Duodenal mucosa (tissue), 2 donors: ENCODE results near the gene HID1.
A peak's percentile ranks its signal among the peaks of the same experiment; 100 is the strongest.

ENCODE experiments used
- H3K27ac ChIP-seq: one replicate; pipeline ENCODE4 v1.7.0; 2013; ENCODE audit warnings: low read depth, low read length
- H3K27me3 ChIP-seq, 2 donors: one replicate each; pipeline ENCODE4 v1.7.0; 2013; ENCODE audit warnings: low read length in 2 of 2, control low read depth in 1 of 2; ENCODE audit not compliant: insufficient read depth in 2 of 2, control insufficient read depth in 1 of 2
- H3K36me3 ChIP-seq, 2 donors: one replicate each; pipeline ENCODE4 v1.7.0; 2013; ENCODE audit warnings: low read length in 2 of 2, control low read depth in 1 of 2; ENCODE audit not compliant: insufficient read depth in 2 of 2, control insufficient read depth in 1 of 2
- H3K4me1 ChIP-seq, 2 donors: one replicate each; pipeline ENCODE4 v1.7.0; 2013; ENCODE audit warnings: low read length in 2 of 2, control low read depth in 1 of 2; ENCODE audit not compliant: insufficient read depth in 2 of 2, control insufficient read depth in 1 of 2
- H3K4me3 ChIP-seq, 2 donors: one replicate each; pipeline ENCODE4 v1.7.0; 2013; ENCODE audit warnings: low read length in 2 of 2, low read depth in 1 of 2
- H3K9ac ChIP-seq, 2 donors: one replicate each; pipeline ENCODE4 v1.7.0; 2013; ENCODE audit warnings: low read length in 2 of 2, low read depth in 1 of 2
- H3K9me3 ChIP-seq, 2 donors: one replicate each; pipeline ENCODE4 v1.7.0; 2013; ENCODE audit warnings: low read length in 2 of 2, control low read depth in 1 of 2; ENCODE audit not compliant: control insufficient read depth in 1 of 2

HID1 gene

GRCh38 chr17:74924250-74924948, 48.2 kb downstream of the HID1 start, which contains the start of gene OTOP2:
Gene OTOP2 (plus strand): TSS chr17:74924273. CDS start chr17:74924633, 360 bp downstream.
- no peaks in the 10 kb centered on the region for H3K9me3 ChIP-seq
- H3K4me3 ChIP-seq = peak within 1 kb of the TSS in 1 of 2 donors; percentile 43
- H3K27me3 ChIP-seq = peaks cover 57 to 61% of the 10 kb centered on the region in 2 donors

DNA sequence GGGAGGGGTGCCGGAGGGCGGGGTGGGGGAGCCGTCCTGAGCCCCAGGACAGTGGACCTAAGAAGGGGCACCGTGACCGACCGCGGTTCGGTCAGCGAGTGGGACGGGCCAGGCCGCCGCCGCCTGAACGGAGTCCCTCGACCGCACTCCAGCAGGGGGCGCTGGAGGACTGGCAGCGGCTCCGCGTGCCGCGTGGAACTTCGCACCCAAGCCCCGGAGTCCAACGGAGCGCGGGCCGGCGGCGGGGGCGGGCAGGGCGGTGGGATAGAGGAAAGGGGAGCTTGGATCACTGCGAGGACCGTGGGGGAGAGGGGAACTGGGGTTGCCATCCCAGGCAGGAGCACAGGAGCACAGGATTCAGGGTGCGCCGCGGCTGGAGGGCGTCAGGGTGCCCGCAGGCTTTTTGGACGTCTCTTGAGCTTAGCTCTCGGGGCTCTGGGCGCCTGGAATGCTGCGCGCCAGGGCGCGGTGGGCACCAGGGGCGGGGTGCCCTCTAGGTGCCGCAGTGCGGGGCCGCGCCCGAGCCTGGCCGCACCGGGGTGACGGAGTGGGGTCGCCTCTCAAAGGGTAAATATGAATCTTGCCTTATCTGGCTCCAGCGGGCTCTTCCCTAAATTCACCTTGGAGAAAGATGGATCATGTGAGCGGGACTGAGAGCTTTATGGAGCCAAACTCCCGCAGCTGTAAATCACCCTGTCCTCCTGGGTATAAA, 48.9 kb downstream of the HID1 start:
- Histone ChIP-seq H3K36me3 (no peaks in the 10 kb centered on the region), H3K27me3 (peaks cover 61 to 63% of the 10 kb centered on the region in 2 donors), H3K4me1 (peaks cover 10% of the 10 kb centered on the region in 2 donors), H3K4me3 (peak overlapping the region in 1 of 2 donors; percentile 43), H3K9ac (peak overlapping the region in 1 of 2 donors; percentile 19), H3K27ac (no peak overlapping the region), H3K9me3 (no peaks in the 10 kb centered on the region)

More at GRCh38 chr17:74924250-74924948, 48.2 kb downstream of the HID1 start, which contains the start of gene OTOP2:
- Histone ChIP-seq H3K4me1 (peaks cover 10% of the 10 kb centered on the region in 2 donors), H3K27ac (no peak within 1 kb of the TSS), H3K9ac (peak within 1 kb of the TSS in 1 of 2 donors; percentile 19), H3K36me3 (no peaks in the 10 kb centered on the region)

- H3K27ac ChIP-seq = no peak within 1 kb of the TSS
- H3K9ac ChIP-seq = peak within 1 kb of the TSS in 1 of 2 donors; percentile 19
- peak within 1 kb of the TSS in 1 of 2 donors; percentile 43 for H3K4me3 ChIP-seq
- no peaks in the 10 kb centered on the region for H3K9me3 ChIP-seq
- H3K36me3 ChIP-seq = no peaks in the 10 kb centered on the region
- H3K27me3 ChIP-seq = peaks cover 61 to 63% of the 10 kb centered on the region in 2 donors
- H3K4me1 ChIP-seq = peaks cover 10% of the 10 kb centered on the region in 2 donors
Measured at GRCh38 chr17:74922694-74923537, 49.6 kb downstream of the HID1 start, which contains the start of gene USH1G. Gene USH1G (minus strand): TSS chr17:74923255. CDS start chr17:74923073, 182 bp downstream.

DNA sequence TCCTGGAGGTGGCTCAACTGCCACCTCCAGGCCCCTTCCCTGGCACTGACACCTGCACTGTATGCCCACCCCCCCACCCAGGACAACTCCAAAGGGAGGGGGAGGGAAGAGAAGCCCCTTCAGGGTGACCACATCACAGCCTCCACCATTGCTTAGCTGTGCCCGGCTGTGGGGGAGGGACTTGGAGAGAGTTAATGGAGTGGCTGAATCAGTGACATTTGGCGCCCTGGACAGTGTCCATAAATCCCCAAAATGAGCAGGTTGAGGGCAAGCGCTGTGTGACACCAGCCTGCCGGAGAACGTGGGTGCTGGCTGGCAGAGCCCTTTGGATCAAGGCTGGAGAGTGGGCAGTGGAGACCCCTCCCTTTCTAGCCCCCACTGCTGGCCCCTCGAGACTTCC, 50.4 kb downstream of the HID1 start:
- Histone ChIP-seq H3K9ac (no peak overlapping the region), H3K36me3 (no peaks in the 10 kb centered on the region), H3K9me3 (no peaks in the 10 kb centered on the region), H3K27me3 (peaks cover 60 to 61% of the 10 kb centered on the region in 2 donors), H3K4me3 (no peak overlapping the region), H3K27ac (no peak overlapping the region), H3K4me1 (peaks cover 10% of the 10 kb centered on the region in 2 donors)

DNA sequence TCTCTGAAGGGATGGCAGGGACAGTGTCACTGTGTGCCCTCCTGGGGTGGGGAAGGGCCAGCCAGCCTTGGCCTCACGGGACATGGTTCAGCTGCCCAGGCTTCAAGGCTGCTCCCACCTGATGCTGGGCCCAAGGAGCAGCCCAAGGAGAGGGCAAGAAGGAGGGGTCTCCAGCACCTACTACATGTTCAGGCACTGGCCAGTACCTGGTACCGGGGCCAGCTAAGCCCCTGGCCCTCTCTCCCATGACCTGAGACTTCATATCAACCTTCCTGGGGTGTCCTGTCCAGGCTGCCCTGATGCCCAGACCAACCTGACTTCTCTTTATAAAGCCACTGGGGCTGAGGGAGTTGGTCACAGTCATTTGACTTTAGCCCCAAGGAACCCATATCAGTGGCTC, 50.8 kb downstream of the HID1 start:
- H3K27me3 ChIP-seq = peaks cover 58% of the 10 kb centered on the region in 2 donors
- no peaks in the 10 kb centered on the region for H3K36me3 ChIP-seq
- H3K4me3 ChIP-seq = no peak overlapping the region
- no peak overlapping the region for H3K27ac ChIP-seq
- H3K9ac ChIP-seq = no peak overlapping the region
- H3K9me3 ChIP-seq = no peaks in the 10 kb centered on the region
- H3K4me1 ChIP-seq = peaks cover 10% of the 10 kb centered on the region in 2 donors

- no peak overlapping the region for H3K27ac ChIP-seq
- no peak overlapping the region for H3K9ac ChIP-seq
- H3K4me3 ChIP-seq = no peak overlapping the region
- peaks cover 10% of the 10 kb centered on the region in 2 donors for H3K4me1 ChIP-seq
- peaks cover 55% of the 10 kb centered on the region in 2 donors for H3K27me3 ChIP-seq
- no peaks in the 10 kb centered on the region for H3K9me3 ChIP-seq
- H3K36me3 ChIP-seq = no peaks in the 10 kb centered on the region
Measured at GRCh38 chr17:74921026-74921681, 51.4 kb downstream of the HID1 start.

DNA sequence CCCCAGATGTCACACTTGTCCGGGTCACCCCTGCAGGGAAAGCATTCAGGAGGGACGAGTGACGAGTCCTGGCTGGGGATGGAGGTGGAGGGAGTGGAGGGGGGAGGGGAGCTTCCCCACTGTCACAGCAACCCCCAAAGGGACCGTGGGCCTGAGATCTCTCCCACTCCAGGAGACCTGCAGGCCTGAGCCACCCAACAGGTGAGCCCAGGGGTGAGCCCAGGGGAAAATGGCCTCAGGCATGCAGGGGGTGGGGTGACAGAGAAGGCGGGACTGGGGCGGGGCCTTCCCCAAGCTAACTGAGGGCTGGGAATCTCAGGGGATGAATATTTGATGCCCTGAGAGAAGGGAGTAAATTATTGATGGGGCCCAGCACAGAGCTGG, 51.9 kb downstream of the HID1 start:
- H3K27ac ChIP-seq = no peak overlapping the region
- no peaks in the 10 kb centered on the region for H3K36me3 ChIP-seq
- H3K9me3 ChIP-seq = no peaks in the 10 kb centered on the region
- peaks cover 50% of the 10 kb centered on the region in 2 donors for H3K27me3 ChIP-seq
- peaks cover 10% of the 10 kb centered on the region in 2 donors for H3K4me1 ChIP-seq
- H3K9ac ChIP-seq = no peak overlapping the region
- no peak overlapping the region for H3K4me3 ChIP-seq

GRCh38 chr17:74920306-74920620, 52.3 kb downstream of the HID1 start:
- Histone ChIP-seq H3K4me3 (no peak overlapping the region), H3K9me3 (no peaks in the 10 kb centered on the region), H3K27me3 (peaks cover 46% of the 10 kb centered on the region in 2 donors), H3K9ac (no peak overlapping the region), H3K36me3 (no peaks in the 10 kb centered on the region), H3K27ac (no peak overlapping the region), H3K4me1 (peaks cover 10% of the 10 kb centered on the region in 2 donors)

DNA sequence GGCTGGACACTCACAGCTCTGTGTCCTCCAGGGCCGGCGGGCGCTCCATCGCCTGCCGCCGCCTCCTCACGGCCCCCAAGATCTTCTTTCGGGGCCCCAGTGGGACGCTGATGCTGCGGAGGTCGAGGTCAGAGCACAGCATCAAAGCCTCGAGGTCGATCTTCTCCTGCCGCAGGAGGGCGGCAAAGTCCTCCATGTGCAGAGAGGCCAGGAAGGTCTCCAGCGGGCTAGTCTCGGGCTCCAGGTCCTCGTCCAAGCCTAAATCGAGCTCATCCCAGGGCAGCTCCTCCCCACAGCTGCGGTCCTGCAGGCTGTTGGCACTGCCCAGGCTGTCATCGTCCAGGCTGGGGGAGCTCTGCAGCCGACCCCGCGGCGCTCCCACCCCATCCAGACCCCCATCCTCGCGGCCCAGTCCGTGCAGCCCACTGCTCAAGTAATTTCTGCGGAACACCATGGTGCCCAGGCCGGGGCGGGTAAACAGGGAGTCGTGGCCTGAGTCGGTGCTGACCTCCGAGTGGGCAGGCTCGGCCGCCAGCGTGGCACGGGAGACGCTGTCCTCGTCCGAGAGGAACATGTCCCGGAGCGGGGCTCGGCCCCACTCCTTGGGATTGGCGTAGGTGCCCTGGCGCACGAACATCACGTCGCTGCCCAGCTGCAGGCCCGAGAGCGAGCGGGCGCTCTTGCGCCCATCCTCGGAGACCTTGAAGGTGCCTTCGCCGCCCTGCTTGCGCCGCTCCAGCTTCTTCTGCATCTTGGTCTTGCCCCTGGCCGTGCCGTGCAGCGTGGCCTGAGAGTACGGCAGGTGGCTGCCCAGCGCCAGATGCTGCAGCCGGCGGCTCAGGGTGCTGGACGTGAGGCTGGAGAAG, 52.9 kb downstream of the HID1 start:
- peaks cover 10% of the 10 kb centered on the region in 2 donors for H3K4me1 ChIP-seq
- no peak overlapping the region for H3K27ac ChIP-seq
- no peaks in the 10 kb centered on the region for H3K36me3 ChIP-seq
- peaks cover 40 to 41% of the 10 kb centered on the region in 2 donors for H3K27me3 ChIP-seq
- H3K4me3 ChIP-seq = no peak overlapping the region
- no peak overlapping the region for H3K9ac ChIP-seq
- no peaks in the 10 kb centered on the region for H3K9me3 ChIP-seq
